Peyer's patch (tissue), 4 donors: ENCODE data around the gene IRF2.

Source experiments
- CTCF ChIP-seq, 6 experiments: fragments of 450-650 bp in 4 of 6; fragments of 200-600 bp in 2 of 6; sonication (generic) in 1 of 6; IDR thresholded peaks; one replicate each; pipeline ENCODE4 v1.5.1; 2017 to 2019; ENCODE audit warnings: antibody characterized with exemption in 6 of 6, mild to moderate bottlenecking in 3 of 6, moderate library complexity in 1 of 6
- POLR2A ChIP-seq, 2 donors: fragments of 450-650 bp; IDR thresholded peaks; one replicate each; pipeline ENCODE4 v1.5.1; 2017; ENCODE audit warnings: antibody characterized with exemption in 2 of 2, mild to moderate bottlenecking in 2 of 2, moderate library complexity in 2 of 2

- TF ChIP-seq POLR2A (IDR thresholded peaks at IDR 0.05) (no peak), CTCF (IDR thresholded peaks at IDR 0.05) (no peak)
Observed at GRCh38 chr4:184356366-184356765, 118.0 kb downstream of the IRF2 start.
